Left lung (tissue), 10 donors: ENCODE results near the gene CHD5. TPM values are rescaled to one million over a fixed set of nuclear protein-coding genes. Genes with fewer than 3 reads are reported as not detected.

Experiments
- ATAC-seq: fragments of 200-7000 bp; cut with Tn5 transposase; one replicate; pipeline ENCODE4 v1.9.1; 2020; ENCODE audit warnings: moderate library complexity
- DNase-seq, 4 donors: peaks; one replicate each; pipeline ENCODE4 v3.0.0-alpha.2; 2013 to 2020
- H3K27ac ChIP-seq, 2 donors: fragments of 200-600 bp; sonication (generic) in 1 of 2; one replicate each; pipeline versions ENCODE4 v1.5.0 to v1.8.0; 2020 to 2021
- H3K27me3 ChIP-seq, 2 donors: fragments of 200-600 bp; sonication (generic) in 1 of 2; one replicate each; pipeline versions ENCODE4 v1.5.0 to v1.8.0; 2020 to 2021
- H3K36me3 ChIP-seq, 2 donors: fragments of 200-600 bp; sonication (generic) in 1 of 2; one replicate each; pipeline versions ENCODE4 v1.5.0 to v1.8.0; 2020 to 2021
- H3K4me1 ChIP-seq, 2 donors: fragments of 200-600 bp; one replicate each; pipeline ENCODE4 v1.8.0; 2021
- H3K4me3 ChIP-seq, 2 donors: fragments of 200-600 bp; sonication (generic) in 1 of 2; one replicate each; pipeline versions ENCODE4 v1.5.0 to v1.8.0; 2020 to 2021; ENCODE audit warnings: mild to moderate bottlenecking in 1 of 2
- H3K9me3 ChIP-seq, 2 donors: fragments of 200-600 bp; sonication (generic) in 1 of 2; one replicate each; pipeline versions ENCODE4 v1.5.0 to v1.8.0; 2020 to 2021
- CTCF ChIP-seq, 2 donors: fragments of 200-600 bp; sonication (generic) in 1 of 2; IDR thresholded peaks; one replicate each; pipeline versions ENCODE4 v1.5.0 to v1.8.0; 2021; ENCODE audit warnings: antibody characterized with exemption in 2 of 2
- intact Hi-C, 2 donors: fragments of 100-400 bp; cut with DNase I; formaldehyde crosslinking; loops; one replicate each; pipeline versions ENCODE4 v1.11.2 to v1.14.2; 2022
- polyA plus RNA-seq, 6 donors: library from polyadenylated mRNA; unstranded; fragments of 120-200 nt; gene quantifications; one replicate each; pipeline ENCODE4 v1.2.1, GENCODE V29; 2013; ENCODE audit not compliant: insufficient read length in 6 of 6
- total RNA-seq, 2 donors: library from RNA; stranded (reverse); fragmentation: NEBNext Ultra II Directional; extraction: Animal tissue kit (Norgen Biotek cat#: 25700); gene quantifications; one replicate each; pipeline ENCODE4 v1.2.1, GENCODE V29; 2021
- donor health status: DM: no; HTN: yes; CAD: no.
- donor health status: DM: no; HTN: no; CAD: no.

CHD5 gene
- total and polyA plus RNA-seq, 8 donors: 0.03 to 0.36 (median 0.13) TPM

- Histone ChIP-seq H3K27ac (no peak overlapping the region), H3K9me3 (no peaks in the 10 kb centered on the region), H3K4me3 (no peak overlapping the region), H3K27me3 (peaks cover 0 to 63% of the 10 kb centered on the region in 2 donors), H3K4me1 (peaks cover 0 to 10% of the 10 kb centered on the region in 2 donors), H3K36me3 (no peaks in the 10 kb centered on the region)
- DNase-seq (no peak), ATAC-seq (peak; percentile 32)
- no peak for TF ChIP-seq CTCF (IDR thresholded peaks at IDR 0.05)
- intact Hi-C loops: no loop called here
Observed at GRCh38 chr1:6171548-6172124, 8.5 kb downstream of the CHD5 start.

- no peaks in the 10 kb centered on the region for H3K9me3 ChIP-seq
- no peaks in the 10 kb centered on the region for H3K36me3 ChIP-seq
- intact Hi-C loops: no loop called here
- no peak for ATAC-seq
- no peak for TF ChIP-seq CTCF (IDR thresholded peaks at IDR 0.05)
- peaks cover 0 to 10% of the 10 kb centered on the region in 2 donors for H3K4me1 ChIP-seq
- H3K27ac ChIP-seq: no peak overlapping the region
- H3K27me3 ChIP-seq: peaks cover 0 to 63% of the 10 kb centered on the region in 2 donors
- DNase-seq: no peak
- H3K4me3 ChIP-seq: no peak overlapping the region
Observed at GRCh38 chr1:6170742-6171201, 9.3 kb downstream of the CHD5 start.

GRCh38 chr1:6170116-6170741 lies 9.9 kb downstream of the CHD5 start:
- Histone ChIP-seq H3K27me3 (peaks cover 0 to 66% of the 10 kb centered on the region in 2 donors), H3K36me3 (no peaks in the 10 kb centered on the region), H3K4me3 (no peak overlapping the region), H3K9me3 (no peaks in the 10 kb centered on the region), H3K4me1 (peaks cover 0 to 10% of the 10 kb centered on the region in 2 donors), H3K27ac (no peak overlapping the region)
- DNase-seq (no peak), ATAC-seq (no peak)
- intact Hi-C loops: no loop called here
- TF ChIP-seq CTCF (IDR thresholded peaks at IDR 0.05): no peak

GRCh38 chr1:6168947-6169586 lies 11.1 kb downstream of the CHD5 start:
- intact Hi-C loops: no loop called here
- no peak for DNase-seq
- no peaks in the 10 kb centered on the region for H3K9me3 ChIP-seq
- H3K4me1 ChIP-seq: peaks cover 0 to 10% of the 10 kb centered on the region in 2 donors
- no peak overlapping the region for H3K27ac ChIP-seq
- no peak for ATAC-seq
- no peaks in the 10 kb centered on the region for H3K36me3 ChIP-seq
- TF ChIP-seq CTCF (IDR thresholded peaks at IDR 0.05): no peak
- H3K27me3 ChIP-seq: peaks cover 0 to 74% of the 10 kb centered on the region in 2 donors
- no peak overlapping the region for H3K4me3 ChIP-seq
